Fibroblast of skin of scalp (primary cell): ENCODE measurements around the gene AASS.

Experiments used
- DNase-seq: peaks from one replicate; pipeline ENCODE4 v3.0.0-alpha.2; 2013

Gene AASS

GRCh38 chr7:122118757-122119156 is 25.3 kb downstream of the AASS start:
- no peak for DNase-seq

DNA sequence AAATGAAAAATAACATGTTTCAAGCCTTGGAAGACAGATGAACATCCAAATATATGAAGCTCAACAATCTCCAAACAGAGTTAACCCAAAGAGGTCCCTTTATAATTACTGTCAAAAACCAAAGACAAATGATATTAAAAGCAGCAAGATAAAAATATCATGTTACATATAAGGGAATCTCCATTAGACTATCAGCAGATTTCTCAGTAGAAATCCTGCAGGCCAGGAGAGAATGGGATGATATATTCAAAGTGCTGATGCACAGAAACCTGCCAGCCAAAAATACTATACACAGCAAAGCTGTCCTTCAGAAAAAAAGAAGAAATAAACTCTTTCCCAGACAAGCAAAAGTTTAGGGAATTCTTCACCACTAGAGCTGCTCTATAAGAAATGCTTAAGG is 41.0 kb downstream of the AASS start:
- DNase-seq, result no peak

GRCh38 chr7:122100021-122100420 is 44.0 kb downstream of the AASS start:
- no peak for DNase-seq

GRCh38 chr7:122095642-122096041 is 48.4 kb downstream of the AASS start:
- no peak for DNase-seq

DNA sequence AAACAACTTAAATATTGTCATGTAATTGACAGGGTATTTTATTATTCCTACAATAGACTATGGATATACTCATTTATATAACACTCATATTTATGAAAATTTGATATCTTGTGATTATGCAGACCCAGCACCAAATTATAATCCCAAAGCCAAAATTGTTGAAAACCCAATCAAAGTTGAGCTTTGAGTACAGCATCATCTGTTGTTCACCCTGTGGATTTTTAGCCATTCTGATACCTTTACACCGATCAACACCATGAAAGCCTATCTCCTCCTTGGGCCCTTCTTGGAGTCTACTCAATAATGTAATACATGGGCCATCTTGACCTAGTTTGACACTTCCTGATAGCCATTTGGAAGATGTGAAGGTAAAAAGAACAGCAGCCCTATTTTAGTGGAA is 49.5 kb downstream of the AASS start:
- DNase-seq, result no peak

- peak; percentile 71 for DNase-seq
These were observed 50.9 kb downstream of the AASS start for GRCh38 chr7:122092964-122093797.

- no peak for DNase-seq
These were observed 61.4 kb downstream of the AASS start for GRCh38 chr7:122082670-122083069.

DNA sequence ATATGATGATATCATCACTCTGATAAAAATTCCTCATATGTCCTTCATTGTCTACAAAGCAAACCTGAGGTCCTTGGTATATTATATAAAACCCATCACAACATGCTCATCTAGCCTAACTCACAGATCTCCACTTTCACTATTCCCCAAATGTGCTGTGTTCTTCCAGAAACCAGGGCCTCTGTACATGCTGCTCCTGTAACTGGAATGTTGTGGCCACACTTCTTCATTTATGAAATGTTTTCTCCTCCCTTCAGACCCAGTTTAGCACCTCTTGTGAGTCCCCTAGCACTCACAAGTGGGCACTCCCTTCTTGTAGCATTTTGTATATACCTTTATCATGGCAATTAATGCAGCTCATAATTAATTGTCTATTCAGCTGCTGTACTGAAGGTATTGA is 61.9 kb downstream of the AASS start:
- no peak for DNase-seq

DNA sequence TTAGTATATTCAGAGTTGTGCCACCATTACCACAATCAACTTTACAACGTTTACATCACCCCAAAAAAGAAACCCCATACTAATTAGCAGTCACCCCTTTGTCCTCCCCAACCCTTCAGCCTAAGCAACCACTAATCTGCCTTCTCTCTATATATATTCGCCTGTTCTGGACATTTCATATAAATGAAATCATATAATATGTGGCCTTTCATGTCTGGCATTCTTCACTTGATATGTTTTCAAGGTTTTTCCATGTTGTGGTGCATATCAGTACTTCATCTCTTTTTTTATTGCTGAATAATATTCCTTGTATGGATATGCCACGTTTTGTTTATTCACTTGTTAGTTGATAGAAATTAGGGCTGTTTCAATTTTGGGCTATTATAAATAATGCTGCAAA is 70.4 kb downstream of the AASS start:
- DNase-seq, result no peak

GRCh38 chr7:122072924-122073599 is 71.0 kb downstream of the AASS start:
- DNase-seq, result no peak

DNA sequence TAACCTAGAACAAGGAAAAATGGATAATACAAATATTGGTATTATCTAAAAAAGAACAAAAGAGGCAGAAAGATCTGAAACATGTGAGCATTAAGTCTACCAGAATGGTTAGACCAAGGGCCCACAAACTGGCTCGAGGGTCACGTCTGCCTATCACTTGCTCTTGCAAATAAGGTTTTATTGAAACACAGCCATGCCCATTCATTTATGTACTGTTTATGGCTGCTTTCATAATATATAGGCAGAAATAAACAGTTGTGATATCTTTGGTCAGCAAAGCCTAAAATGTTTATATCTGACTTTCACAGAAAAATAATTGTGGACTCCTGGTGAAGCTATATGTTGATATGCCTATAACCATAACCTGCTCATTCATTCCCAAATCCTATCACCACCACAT is 71.8 kb downstream of the AASS start:
- no peak for DNase-seq

DNA sequence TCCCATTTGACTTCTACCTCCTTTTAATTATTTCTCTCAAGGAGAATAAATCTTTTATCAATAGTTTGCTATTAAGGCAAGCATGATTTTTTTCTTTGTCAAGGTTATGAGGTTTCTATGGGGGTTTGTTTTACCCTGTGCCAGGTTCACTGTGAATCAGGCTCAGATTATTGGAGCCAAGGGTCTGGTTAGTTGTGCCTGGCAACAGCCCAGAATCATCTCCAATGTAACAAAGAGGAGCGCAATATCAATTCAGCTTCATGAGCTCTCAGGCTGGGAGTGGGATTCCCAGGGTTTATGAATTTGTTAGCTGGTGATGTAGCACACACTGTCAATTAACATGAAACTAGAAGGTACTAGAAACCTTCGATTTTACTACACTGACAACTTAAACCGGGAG is 73.2 kb downstream of the AASS start:
- DNase-seq, result no peak

- DNase-seq, result no peak
These were observed 74.0 kb downstream of the AASS start for GRCh38 chr7:122070062-122070461.

- DNase-seq, result no peak
These were observed 75.0 kb downstream of the AASS start for GRCh38 chr7:122068999-122069398.

- DNase-seq, result no peak
These were observed 76.0 kb downstream of the AASS start for GRCh38 chr7:122068046-122068445.

DNA sequence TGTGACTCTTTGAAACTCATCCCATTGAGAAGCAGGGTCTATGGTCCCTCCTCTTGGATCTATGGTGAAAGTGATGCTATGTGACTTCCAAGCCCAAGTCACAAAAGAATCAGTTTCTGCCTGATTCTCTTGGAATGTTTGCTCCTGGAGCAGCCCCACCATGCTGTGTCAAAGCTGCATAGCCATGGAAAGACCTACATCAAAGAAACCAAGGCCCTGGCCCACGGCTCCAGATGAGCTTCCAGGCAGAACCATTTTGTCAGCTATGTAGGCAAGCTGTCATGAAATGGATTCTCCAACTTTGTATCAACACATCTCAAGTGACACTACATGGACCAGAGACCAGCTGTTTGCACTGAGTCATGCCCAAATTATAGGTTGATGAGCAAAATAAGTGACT is 77.0 kb downstream of the AASS start:
- no peak for DNase-seq

- no peak for DNase-seq
These were observed 79.1 kb downstream of the AASS start for GRCh38 chr7:122064971-122065370.

GRCh38 chr7:122063146-122063545 is 80.9 kb downstream of the AASS start:
- no peak for DNase-seq

DNA sequence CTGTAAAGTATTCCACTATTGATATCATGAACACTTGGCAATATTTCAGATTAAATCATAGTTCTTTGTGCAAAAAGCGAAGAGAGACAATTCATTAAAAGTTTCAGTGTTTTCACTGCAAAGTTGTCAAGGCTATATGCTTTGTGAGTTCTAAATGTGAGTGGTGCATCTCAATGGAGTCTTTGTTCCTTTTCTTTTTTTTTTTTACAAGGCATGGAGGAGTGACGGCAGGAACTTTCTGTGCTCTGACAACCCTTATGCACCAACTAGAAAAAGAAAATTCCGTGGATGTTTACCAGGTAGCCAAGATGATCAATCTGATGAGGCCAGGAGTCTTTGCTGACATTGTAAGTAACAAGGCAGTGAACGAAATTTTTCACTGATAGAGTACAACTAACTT is 84.5 kb downstream of the AASS start:
- DNase-seq, result no peak

GRCh38 chr7:122056977-122057376 is 87.1 kb downstream of the AASS start:
- no peak for DNase-seq

DNA sequence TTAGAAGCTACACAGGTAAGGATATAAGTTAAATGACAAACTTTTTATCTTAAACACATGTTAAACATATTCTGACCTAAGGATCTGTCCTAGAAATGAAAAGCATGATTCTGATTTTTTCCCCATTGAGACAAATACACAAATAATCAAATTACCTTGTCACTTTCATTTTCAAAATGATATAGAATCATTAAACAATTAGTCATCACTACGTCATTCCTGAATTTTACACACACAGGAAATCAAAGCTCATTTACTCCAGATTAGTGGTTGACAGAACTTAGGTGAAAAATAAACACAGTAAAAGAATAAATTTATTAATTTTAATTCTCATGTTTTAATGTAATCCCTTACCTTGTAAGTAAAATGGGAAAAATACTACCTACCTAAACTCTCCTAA is 89.0 kb downstream of the AASS start:
- DNase-seq, result no peak

DNA sequence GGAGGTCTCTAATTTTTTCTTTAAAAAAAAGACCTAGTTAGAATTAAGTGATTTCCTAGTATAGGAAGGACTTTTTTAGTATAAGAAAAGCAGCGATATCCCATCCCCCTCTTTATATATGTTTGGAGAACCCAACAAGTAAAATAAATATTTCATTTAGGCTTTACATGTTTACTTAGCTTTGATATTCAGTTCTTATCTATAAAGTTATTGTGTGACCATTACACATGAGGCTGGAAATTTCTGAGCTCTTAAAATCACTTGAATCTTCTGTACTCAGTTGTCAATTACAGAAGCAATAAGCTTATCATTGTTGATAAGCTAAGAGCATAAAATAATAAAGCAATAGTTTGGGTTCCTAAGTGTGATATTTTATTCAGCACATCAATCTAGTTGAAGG is 89.7 kb downstream of the AASS start:
- no peak for DNase-seq

DNA sequence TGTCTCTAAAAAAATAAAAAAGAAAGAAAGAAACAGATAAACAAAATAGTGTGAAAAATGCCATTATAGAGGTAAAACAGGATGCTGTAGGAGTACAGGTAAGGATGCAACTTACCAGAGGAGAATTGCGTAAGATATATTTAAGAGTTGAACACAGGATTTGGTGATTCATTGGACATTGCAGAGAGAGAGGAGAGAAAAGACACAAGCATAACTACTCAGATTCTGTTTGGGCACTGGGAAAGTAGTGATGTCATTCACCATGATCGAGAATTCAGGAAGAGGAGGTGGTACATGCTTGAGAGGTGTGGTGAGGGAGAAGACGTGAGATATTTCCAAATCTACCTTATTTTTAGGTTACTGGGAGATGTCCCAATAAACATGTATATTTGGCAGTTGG is 97.6 kb downstream of the AASS start:
- DNase-seq, result no peak

DNA sequence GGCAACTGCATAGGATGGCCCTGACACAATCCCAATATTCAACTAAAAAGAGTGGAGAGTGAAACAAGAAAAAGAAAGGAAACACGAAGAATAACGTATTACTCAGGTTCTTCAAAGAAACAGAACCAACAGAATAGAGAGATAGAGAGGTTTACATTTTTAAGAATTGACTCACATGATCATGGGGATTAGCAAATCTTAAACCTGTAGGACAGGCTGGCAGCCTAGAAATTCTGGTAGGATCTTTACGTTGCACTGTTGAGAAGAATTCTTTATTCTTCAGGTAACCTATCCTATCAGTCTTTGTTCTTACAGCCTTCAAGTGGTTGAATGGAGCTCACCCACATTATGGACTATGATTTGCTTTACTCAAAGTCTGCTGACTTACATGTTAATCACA is 103.9 kb downstream of the AASS start:
- no peak for DNase-seq
